OCI-LY1 (cell line): Measurements from ENCODE around the gene OR51E2.
"Not testable (repeated sequence)": the region's sequence is repeated elsewhere in the genome, so short reads cannot be mapped to it uniquely, and the experiment has no call there.

Source experiments
- EZH2 ChIP-seq: fragments of 200-600 bp; sonication (generic), shearing (Covaris generic); IDR thresholded peaks from 2 replicates; pipeline ENCODE4 v1.8.0; 2017; ENCODE audit warnings: borderline replicate concordance, mixed run types, mild to moderate bottlenecking, antibody characterized with exemption, low read length, moderate library complexity, mixed read lengths
- TF ChIP-seq, protein P1 (sequence below): fragments of 200-600 bp; sonication (generic), shearing (Covaris generic); IDR thresholded peaks from 2 replicates; pipeline ENCODE4 v1.5.1; 2017; ENCODE audit warnings: mild to moderate bottlenecking, antibody characterized with exemption, low read length, moderate library complexity, mixed read lengths

DNA sequence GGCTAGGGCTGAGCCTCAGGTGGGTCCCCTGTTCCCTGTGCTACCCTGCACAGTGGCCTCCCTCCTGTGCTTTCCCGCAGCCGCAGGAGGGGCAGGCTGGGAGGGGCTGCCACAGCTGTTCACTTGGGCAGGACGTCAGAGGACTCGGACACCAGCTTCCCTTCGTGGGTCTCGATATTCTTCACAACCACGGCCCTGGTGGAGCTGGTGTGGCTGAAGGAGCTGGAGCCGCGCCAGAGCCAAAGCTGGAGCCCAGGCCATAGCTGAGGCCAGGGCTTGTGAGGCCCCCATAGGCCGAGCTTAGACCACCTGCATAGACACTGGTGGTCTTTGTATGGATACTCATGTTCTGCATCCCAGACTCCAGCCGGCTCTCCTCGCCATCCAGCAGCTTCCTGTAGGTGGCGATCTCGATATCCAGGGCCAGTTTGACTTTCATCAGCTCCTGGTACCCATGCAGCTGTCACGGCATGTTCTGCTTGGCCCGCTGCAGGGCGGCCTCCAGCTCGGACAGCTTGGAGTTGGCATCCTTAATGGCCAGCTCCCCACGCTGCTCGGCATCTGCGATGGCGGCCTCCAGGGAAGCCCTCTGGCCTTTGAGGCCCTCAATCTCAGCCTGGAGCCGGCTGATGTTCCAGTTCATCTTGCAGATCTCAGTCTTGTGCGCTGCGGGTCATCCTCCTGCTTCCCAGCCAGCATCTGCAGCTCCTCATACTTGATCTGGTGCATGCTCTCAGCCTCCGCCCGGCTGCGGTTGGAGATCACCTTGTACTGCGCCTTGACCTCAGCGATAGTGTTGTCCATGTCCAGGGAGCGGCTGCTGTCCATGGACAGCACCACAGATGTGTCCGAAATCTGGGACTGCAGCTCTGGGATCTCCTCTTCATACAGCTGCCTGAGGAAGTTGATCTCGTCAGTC, 25.2 kb upstream of the OR51E2 start:
- TF ChIP-seq, protein P1, sequence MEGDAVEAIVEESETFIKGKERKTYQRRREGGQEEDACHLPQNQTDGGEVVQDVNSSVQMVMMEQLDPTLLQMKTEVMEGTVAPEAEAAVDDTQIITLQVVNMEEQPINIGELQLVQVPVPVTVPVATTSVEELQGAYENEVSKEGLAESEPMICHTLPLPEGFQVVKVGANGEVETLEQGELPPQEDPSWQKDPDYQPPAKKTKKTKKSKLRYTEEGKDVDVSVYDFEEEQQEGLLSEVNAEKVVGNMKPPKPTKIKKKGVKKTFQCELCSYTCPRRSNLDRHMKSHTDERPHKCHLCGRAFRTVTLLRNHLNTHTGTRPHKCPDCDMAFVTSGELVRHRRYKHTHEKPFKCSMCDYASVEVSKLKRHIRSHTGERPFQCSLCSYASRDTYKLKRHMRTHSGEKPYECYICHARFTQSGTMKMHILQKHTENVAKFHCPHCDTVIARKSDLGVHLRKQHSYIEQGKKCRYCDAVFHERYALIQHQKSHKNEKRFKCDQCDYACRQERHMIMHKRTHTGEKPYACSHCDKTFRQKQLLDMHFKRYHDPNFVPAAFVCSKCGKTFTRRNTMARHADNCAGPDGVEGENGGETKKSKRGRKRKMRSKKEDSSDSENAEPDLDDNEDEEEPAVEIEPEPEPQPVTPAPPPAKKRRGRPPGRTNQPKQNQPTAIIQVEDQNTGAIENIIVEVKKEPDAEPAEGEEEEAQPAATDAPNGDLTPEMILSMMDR, result not testable (repeated sequence)
- not testable (repeated sequence) for TF ChIP-seq EZH2
